ENCODE measurements around the gene EXOSC5.

EXOSC5 gene

GRCh38 chr19:41426116-41426841 lies 29.1 kb upstream of the EXOSC5 start:
- no peak for TF ChIP-seq CTCF (conservative IDR thresholded peaks at IDR 0.05; ENCODE audit: control insufficient read depth, insufficient read depth, low read depth, low read length)
- H3K4me3 ChIP-seq (ENCODE audit: control insufficient read depth, low read depth, low read length): no peak overlapping the region
- DNase-seq (ENCODE audit: low read depth): no peak

GRCh38 chr19:41425174-41426115 lies 28.3 kb upstream of the EXOSC5 start:
- no peak for TF ChIP-seq CTCF (conservative IDR thresholded peaks at IDR 0.05; ENCODE audit: control insufficient read depth, insufficient read depth, low read depth, low read length)
- no peak overlapping the region for H3K4me3 ChIP-seq (ENCODE audit: control insufficient read depth, low read depth, low read length)
- DNase-seq (ENCODE audit: low read depth): no peak

GRCh38 chr19:41424335-41425173 lies 27.4 kb upstream of the EXOSC5 start:
- no peak for DNase-seq (ENCODE audit: low read depth)
- no peak for TF ChIP-seq CTCF (conservative IDR thresholded peaks at IDR 0.05; ENCODE audit: control insufficient read depth, insufficient read depth, low read depth, low read length)
- H3K4me3 ChIP-seq (ENCODE audit: control insufficient read depth, low read depth, low read length): no peak overlapping the region

GRCh38 chr19:41422955-41423354 lies 25.8 kb upstream of the EXOSC5 start:
- no peak overlapping the region for H3K4me3 ChIP-seq (ENCODE audit: control insufficient read depth, low read depth, low read length)
- DNase-seq (ENCODE audit: low read depth): no peak
- TF ChIP-seq CTCF (conservative IDR thresholded peaks at IDR 0.05; ENCODE audit: control insufficient read depth, insufficient read depth, low read depth, low read length): no peak

DNA sequence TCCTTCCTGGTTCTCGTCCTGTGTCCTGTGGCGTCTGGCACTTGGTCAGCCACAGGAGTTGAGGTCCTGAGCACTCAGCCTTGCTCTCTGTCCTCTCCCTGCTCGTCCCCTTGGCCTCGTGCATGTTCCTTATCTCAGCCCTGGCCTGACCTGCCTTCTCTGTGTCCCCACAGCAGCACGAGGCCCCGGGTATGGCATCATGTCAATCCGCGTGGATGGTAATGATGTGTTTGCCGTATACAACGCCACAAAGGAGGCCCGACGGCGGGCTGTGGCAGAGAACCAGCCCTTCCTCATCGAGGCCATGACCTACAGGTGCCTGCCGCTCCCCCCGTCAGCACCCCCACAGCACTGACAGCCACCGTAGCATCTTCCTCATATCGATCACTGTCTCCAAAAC lies 25.3 kb upstream of the EXOSC5 start:
- TF ChIP-seq CTCF (conservative IDR thresholded peaks at IDR 0.05; ENCODE audit: control insufficient read depth, insufficient read depth, low read depth, low read length): no peak
- H3K4me3 ChIP-seq (ENCODE audit: control insufficient read depth, low read depth, low read length): no peak overlapping the region
- no peak for DNase-seq (ENCODE audit: low read depth)

- no peak overlapping the region for H3K4me3 ChIP-seq (ENCODE audit: control insufficient read depth, low read depth, low read length)
- no peak for DNase-seq (ENCODE audit: low read depth)
- TF ChIP-seq CTCF (conservative IDR thresholded peaks at IDR 0.05; ENCODE audit: control insufficient read depth, insufficient read depth, low read depth, low read length): no peak
These were observed 24.8 kb upstream of the EXOSC5 start for GRCh38 chr19:41421973-41422372.
